Chondrocyte (in vitro differentiated cells): ENCODE data around the gene HAUS2. TPM values are rescaled to one million over a fixed set of nuclear protein-coding genes. Genes with fewer than 3 reads are reported as not detected.

Source experiments
- DNase-seq: peaks from one replicate; pipeline ENCODE4 v3.0.0; 2021; ENCODE audit warnings: mixed read lengths, low spot score
- H3K27ac Mint-ChIP-seq: one replicate; pipeline ENCODE4 v1.8.0; 2021; ENCODE audit warnings: mild to moderate bottlenecking, moderate library complexity, mixed read lengths; ENCODE audit not compliant: unreplicated experiment
- H3K27me3 Mint-ChIP-seq: 2 replicates; pipeline ENCODE4 v1.8.0; 2021; ENCODE audit warnings: low read depth, mixed read lengths
- H3K36me3 Mint-ChIP-seq: 2 replicates; pipeline ENCODE4 v1.8.0; 2021; ENCODE audit warnings: low read depth, mixed read lengths
- H3K4me1 Mint-ChIP-seq: 2 replicates; pipeline ENCODE4 v1.8.0; 2021; ENCODE audit warnings: low read depth, mild to moderate bottlenecking, mixed read lengths
- H3K4me3 Mint-ChIP-seq: one replicate; pipeline ENCODE4 v1.8.0; 2021; ENCODE audit warnings: mild to moderate bottlenecking, moderate library complexity, mixed read lengths; ENCODE audit not compliant: unreplicated experiment
- H3K9me3 Mint-ChIP-seq: 2 replicates; pipeline ENCODE4 v1.8.0; 2021; ENCODE audit warnings: low read depth, mixed read lengths
- total RNA-seq: library from RNA; stranded (reverse); gene quantifications from 3 replicates; pipeline ENCODE4 v1.2.1, GENCODE V29; 2021
- TF ChIP-seq, protein P1 (sequence below): fragments of 200-600 bp; sonication (generic); IDR thresholded peaks from 2 replicates; pipeline ENCODE4 v1.5.0; 2021; ENCODE audit warnings: antibody characterized with exemption, mild to moderate bottlenecking, moderate library complexity

HAUS2 gene
- total RNA-seq, 1 donor from 2014 or later: 18.5 TPM

DNA sequence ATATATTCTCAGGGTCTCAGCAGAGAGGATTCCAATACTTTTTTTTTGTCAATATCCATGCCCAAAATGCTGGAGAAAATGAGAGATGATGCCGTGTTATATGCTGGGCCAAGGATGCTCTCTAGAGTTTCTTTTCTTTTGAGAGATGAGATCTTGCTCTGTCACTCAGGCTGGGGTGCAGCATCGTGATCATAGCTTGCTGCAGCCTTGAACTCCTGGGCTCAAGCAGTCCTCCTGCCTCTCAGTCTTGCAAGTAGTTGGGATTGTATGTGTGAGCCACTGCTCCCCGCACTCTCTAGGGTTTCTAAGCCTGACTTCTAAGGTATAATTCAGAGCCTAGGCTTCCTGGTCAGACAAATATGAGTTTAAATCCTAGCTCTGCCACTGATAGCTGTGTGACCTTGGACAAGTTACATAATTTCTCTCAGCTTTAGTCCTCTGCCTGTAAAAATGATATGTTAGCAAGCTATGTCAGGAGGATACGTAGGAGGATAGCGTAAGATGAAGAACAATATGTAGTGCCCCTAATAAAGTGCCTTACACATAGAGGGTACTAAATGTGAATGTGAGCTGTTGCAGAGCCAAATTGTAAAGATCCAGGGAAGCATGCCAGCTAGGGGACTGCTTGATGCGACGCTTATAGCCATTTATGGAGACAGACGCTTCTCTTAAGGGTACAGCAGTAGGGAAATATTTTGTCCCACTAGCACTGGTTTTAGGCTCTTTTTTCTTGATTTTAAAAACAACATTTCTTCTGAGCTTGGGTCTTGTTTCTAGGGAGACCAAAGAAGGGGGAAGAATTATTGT lies 34.1 kb downstream of the HAUS2 start:
- Mint-ChIP-seq H3K27ac (no peak overlapping the region), H3K36me3 (no peaks in the 10 kb centered on the region), H3K4me1 (peaks cover 61% of the 10 kb centered on the region), H3K4me3 (no peak overlapping the region), H3K27me3 (no peaks in the 10 kb centered on the region), H3K9me3 (no peaks in the 10 kb centered on the region)
- TF ChIP-seq, protein P1, sequence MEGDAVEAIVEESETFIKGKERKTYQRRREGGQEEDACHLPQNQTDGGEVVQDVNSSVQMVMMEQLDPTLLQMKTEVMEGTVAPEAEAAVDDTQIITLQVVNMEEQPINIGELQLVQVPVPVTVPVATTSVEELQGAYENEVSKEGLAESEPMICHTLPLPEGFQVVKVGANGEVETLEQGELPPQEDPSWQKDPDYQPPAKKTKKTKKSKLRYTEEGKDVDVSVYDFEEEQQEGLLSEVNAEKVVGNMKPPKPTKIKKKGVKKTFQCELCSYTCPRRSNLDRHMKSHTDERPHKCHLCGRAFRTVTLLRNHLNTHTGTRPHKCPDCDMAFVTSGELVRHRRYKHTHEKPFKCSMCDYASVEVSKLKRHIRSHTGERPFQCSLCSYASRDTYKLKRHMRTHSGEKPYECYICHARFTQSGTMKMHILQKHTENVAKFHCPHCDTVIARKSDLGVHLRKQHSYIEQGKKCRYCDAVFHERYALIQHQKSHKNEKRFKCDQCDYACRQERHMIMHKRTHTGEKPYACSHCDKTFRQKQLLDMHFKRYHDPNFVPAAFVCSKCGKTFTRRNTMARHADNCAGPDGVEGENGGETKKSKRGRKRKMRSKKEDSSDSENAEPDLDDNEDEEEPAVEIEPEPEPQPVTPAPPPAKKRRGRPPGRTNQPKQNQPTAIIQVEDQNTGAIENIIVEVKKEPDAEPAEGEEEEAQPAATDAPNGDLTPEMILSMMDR: no peak
- no peak for DNase-seq

DNA sequence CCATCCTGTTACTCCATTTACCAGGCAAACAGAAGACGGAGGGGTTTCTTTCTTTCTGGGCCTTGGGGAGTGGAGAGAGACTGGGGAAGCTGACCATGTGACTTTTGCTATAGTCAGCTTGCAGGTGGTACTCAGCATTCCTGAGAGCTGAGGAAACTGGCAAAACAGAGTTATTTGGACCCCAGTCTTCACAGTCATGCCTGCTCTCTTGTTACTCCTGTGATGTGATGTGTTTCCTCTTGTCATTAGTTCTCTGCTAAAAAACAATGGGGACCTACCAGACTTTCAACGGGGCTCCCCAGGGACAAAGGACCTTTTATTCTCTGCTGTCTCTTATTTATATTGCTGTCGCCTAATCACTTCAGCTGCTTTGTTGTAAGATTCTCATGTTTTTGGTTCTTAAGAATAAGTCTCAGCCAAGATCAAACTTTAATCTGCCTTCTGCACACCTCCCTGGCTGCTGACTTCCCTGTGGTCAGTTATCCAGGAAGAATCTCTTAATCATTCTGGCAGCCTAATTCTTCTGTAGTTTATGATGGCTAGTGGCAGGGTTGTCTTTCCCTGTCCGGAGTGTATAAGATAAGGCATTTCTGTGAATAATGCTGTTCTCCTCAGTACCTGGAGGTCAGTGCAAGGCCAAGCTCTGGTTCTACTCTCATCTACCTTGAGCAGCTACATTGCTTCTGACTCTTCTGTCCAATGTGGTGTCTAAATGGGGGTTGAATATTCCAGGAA lies 35.6 kb downstream of the HAUS2 start:
- TF ChIP-seq, protein P1: no peak
- DNase-seq: no peak
- Mint-ChIP-seq H3K36me3 (peaks cover 4% of the 10 kb centered on the region), H3K27me3 (no peaks in the 10 kb centered on the region), H3K9me3 (no peaks in the 10 kb centered on the region), H3K27ac (peak overlapping the region; percentile 62), H3K4me1 (peaks cover 50% of the 10 kb centered on the region), H3K4me3 (no peak overlapping the region)

DNA sequence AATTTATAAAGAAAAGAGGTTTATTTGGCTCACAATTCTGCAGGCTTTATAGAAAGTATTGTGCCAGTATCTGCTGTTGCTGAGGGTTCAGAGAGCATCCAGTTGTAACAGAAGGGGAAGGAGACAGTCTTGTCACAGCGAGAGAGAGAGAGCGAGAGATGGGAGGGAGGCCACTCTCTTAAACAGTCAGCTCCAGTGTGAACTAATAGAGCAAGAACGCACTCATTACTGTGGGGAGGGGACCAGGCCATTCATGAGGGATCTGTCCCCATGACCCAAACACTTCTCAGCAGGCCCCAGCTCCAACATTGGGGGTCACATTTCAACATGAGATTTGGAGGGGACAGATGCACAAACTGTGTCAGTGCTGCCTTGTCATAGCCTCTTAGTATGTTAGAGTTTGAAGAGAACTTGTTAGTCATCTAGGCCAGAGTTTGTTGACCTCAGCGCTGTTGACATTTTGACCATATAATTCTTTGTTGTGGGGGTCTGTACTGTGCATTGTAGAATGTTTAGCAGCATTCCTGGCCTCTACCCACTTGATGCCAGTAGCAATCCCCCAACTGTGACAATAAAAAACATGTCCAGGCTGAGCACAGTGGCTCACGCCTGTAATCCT lies 42.1 kb downstream of the HAUS2 start:
- no peak overlapping the region for H3K4me3 Mint-ChIP-seq
- peaks cover 11% of the 10 kb centered on the region for H3K4me1 Mint-ChIP-seq
- H3K27me3 Mint-ChIP-seq: no peaks in the 10 kb centered on the region
- TF ChIP-seq, protein P1: no peak
- DNase-seq: no peak
- peaks cover 14% of the 10 kb centered on the region for H3K36me3 Mint-ChIP-seq
- H3K27ac Mint-ChIP-seq: peak overlapping the region; percentile 36
- no peaks in the 10 kb centered on the region for H3K9me3 Mint-ChIP-seq

DNA sequence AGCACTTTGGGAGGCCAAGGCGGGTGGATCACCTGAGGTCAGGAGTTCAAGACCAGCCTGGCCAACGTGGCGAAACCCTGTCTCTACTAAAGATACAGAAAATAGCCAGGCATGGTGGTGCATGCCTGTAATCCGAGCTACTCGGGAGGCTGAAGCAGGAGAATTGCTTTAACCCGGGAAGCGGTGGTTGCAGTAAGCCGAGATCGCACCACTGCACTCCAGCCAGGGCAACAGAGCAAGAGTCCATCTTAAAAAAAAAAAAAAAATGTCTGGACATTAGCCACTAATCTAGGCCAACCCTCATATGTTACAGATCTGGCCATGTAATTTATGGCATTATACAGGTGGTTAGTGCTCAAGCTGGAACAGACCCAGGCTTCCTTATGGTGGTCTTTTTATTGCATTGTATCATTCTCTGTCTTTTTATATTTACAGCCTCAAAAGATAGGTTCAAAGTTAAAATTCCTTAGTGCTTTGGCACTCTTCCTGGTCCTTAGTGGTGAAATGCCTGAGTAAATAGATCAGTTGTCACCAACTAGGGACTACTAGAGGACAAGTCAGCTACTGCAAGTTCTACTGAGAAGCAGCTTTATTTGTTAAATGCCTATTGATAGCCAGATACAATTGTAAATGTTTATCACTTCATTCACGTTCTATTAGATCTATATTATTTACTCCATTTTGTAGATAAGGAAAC lies 42.7 kb downstream of the HAUS2 start:
- H3K4me1 Mint-ChIP-seq: peaks cover 17% of the 10 kb centered on the region
- H3K9me3 Mint-ChIP-seq: no peaks in the 10 kb centered on the region
- H3K4me3 Mint-ChIP-seq: no peak overlapping the region
- TF ChIP-seq, protein P1: peak; percentile 71
- no peak for DNase-seq
- H3K36me3 Mint-ChIP-seq: peaks cover 14% of the 10 kb centered on the region
- H3K27me3 Mint-ChIP-seq: no peaks in the 10 kb centered on the region
- peak overlapping the region; percentile 36 for H3K27ac Mint-ChIP-seq

DNA sequence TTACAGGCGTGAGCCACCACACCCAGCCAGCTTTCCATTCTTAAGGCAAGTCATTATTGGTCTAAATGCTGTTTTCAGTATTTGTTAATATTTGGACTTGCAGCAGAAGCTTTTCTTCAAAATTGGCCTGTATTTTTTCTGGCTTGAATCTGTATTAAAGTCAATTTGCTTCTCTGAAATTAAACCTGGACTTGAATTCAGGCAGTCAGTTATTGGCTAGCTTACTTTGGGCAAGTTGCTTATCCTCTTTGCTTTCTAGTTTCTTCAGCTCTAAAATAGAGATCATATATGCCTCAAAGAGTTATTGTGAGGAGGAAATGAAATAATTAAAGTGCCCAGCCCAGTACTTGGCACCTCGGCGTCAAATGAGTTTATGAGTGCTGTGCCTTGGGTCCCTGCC lies 44.1 kb downstream of the HAUS2 start:
- Mint-ChIP-seq H3K4me3 (no peak overlapping the region), H3K27ac (no peak overlapping the region), H3K9me3 (no peaks in the 10 kb centered on the region), H3K4me1 (peaks cover 17% of the 10 kb centered on the region), H3K27me3 (no peaks in the 10 kb centered on the region), H3K36me3 (peaks cover 14% of the 10 kb centered on the region)
- TF ChIP-seq, protein P1: no peak
- DNase-seq: no peak
